Ovary (tissue), 9 donors: ENCODE measurements around the gene GALNT10. TPM values are rescaled to one million over a fixed set of nuclear protein-coding genes. Genes with fewer than 3 reads are reported as not detected.
A peak's percentile ranks its signal among the peaks of the same experiment; 100 is the strongest.

Source experiments
- DNase-seq, 5 donors: peaks; one replicate each; pipeline ENCODE4 v3.0.0-alpha.2; 2019 to 2020
- H3K27ac ChIP-seq, 2 donors: fragments of 200-600 bp; one replicate each; pipeline versions ENCODE4 v1.5.1 to v1.8.0; 2019 to 2022
- H3K27me3 ChIP-seq: fragments of 200-600 bp; one replicate; pipeline ENCODE4 v1.8.0; 2022
- H3K36me3 ChIP-seq: fragments of 200-600 bp; sonication (generic); one replicate; pipeline ENCODE4 v1.5.1; 2019
- H3K4me1 ChIP-seq: one replicate; pipeline ENCODE4 v1.8.1; 2013; ENCODE audit warnings: mild to moderate bottlenecking, moderate library complexity; ENCODE audit not compliant: insufficient read depth
- H3K4me3 ChIP-seq: fragments of 200-600 bp; sonication (generic); one replicate; pipeline ENCODE4 v1.5.1; 2017
- H3K9me3 ChIP-seq, 2 donors: fragments of 200-600 bp in 1 of 2; sonication (generic) in 1 of 2; one replicate each; pipeline versions ENCODE4 v1.5.1 to v1.8.1; 2013 to 2019; ENCODE audit warnings: mild to moderate bottlenecking in 1 of 2, moderate library complexity in 1 of 2
- CTCF ChIP-seq, 3 donors: fragments of 450-650 bp in 2 of 3; fragments of 200-600 bp in 1 of 3; IDR thresholded peaks; one replicate each; pipeline versions ENCODE4 v1.5.1 to v1.8.0; 2016 to 2022; ENCODE audit warnings: antibody characterized with exemption in 3 of 3, mild to moderate bottlenecking in 1 of 3
- EP300 ChIP-seq: sonication (generic); formaldehyde crosslinking; IDR thresholded peaks from one replicate; pipeline ENCODE4 v1.6.1; 2017; ENCODE audit warnings: antibody characterized with exemption
- POLR2A ChIP-seq: fragments of 450-650 bp; IDR thresholded peaks from one replicate; pipeline ENCODE4 v1.6.1; 2017; ENCODE audit warnings: antibody characterized with exemption, mild to moderate bottlenecking, moderate library complexity
- WGBS, 3 donors: extraction: QIAGEN DNeasy Blood & Tissue Kit in 1 of 3; methylation state at CpG; one replicate each; pipeline versions ENCODE4 v1.1.5 to v1.1.7; 2013 to 2017; 5-methylcytosine and 5-hydroxymethylcytosine counted together
- intact Hi-C, 4 donors: fragments of 100-400 bp; cut with DNase I; formaldehyde crosslinking; loops; one replicate each; pipeline versions ENCODE4 v1.11.0 to v1.15.1; 2022 to 2023
- polyA plus RNA-seq, 2 donors: library from polyadenylated mRNA; stranded (reverse); fragments of 200-250 nt in 1 of 2; fragments of 350-450 nt in 1 of 2; fragmentation: Illumina TruSeq in 1 of 2; extraction: RNeasy Lipid Tissue Mini Kit (QIAGEN cat#74804) in 1 of 2; gene quantifications; one replicate each; pipeline ENCODE4 v1.2.3, GENCODE V29; 2013 to 2014
- total RNA-seq, 7 donors: library from RNA; depleted of rRNA in 2 of 7; stranded (reverse); fragments of >200 nt in 2 of 7; fragmentation: NEBNext Ultra II Directional in 3 of 7; extraction: Animal tissue kit (Norgen Biotek cat#: 25700) in 3 of 7; gene quantifications; one replicate each; pipeline versions ENCODE4 v1.1.0 to v1.2.4, GENCODE V29; 2016 to 2023
- donor health status: DM: no; HTN: no; CAD: no; lungs with moderate emphysema.
- donor health status: DM: no; HTN: no; CAD: no.
- donor health status: Bipolar disorder and iron deficiency.
- donor health status: DM: yes; HTN: yes; CAD: no.
- donor health status: DM: no; HTN: no; CAD: no.
- donor health status: DM: yes; HTN: yes; CAD: no.

Gene GALNT10
- total and polyA plus RNA-seq, 9 donors = 34.5 to 206 (median 88.7) TPM

GRCh38 chr5:154396128-154396527 is 205.6 kb downstream of the GALNT10 start:
- TF ChIP-seq EP300 = no peak
- no peak for TF ChIP-seq POLR2A
- TF ChIP-seq CTCF (IDR thresholded peaks at IDR 0.05) = no peak
- Histone ChIP-seq H3K9me3 (no peaks in the 10 kb centered on the region), H3K4me3 (no peak overlapping the region), H3K27ac (no peak overlapping the region), H3K27me3 (no peaks in the 10 kb centered on the region), H3K4me1 (peaks cover 5% of the 10 kb centered on the region), H3K36me3 (no peaks in the 10 kb centered on the region)
- intact Hi-C loops = loop anchor here in 1 of 4 donors (10.0 kb wide), 1 partner anchor 121 kb away; no protein-coding TSS in a partner anchor
- DNase-seq = no peak
- 76 to 96% (median 93%) methylated on average over 3 of the region's 3 CpGs for WGBS, 3 donors

GRCh38 chr5:154397652-154398406 is 207.3 kb downstream of the GALNT10 start:
- Histone ChIP-seq H3K36me3 (no peaks in the 10 kb centered on the region), H3K9me3 (no peaks in the 10 kb centered on the region), H3K4me3 (no peak overlapping the region), H3K27me3 (no peaks in the 10 kb centered on the region), H3K27ac (peak overlapping the region in 1 of 2 donors; percentile 30), H3K4me1 (peaks cover 3% of the 10 kb centered on the region)
- WGBS, 3 donors = 64 to 71% (median 70%) methylated on average over 10 of the region's 10 CpGs
- intact Hi-C loops = loop anchor here in 1 of 4 donors (10.0 kb wide), 1 partner anchor 123 kb away; no protein-coding TSS in a partner anchor
- no peak for DNase-seq
- TF ChIP-seq POLR2A (no peak), EP300 (no peak), CTCF (IDR thresholded peaks at IDR 0.05) (no peak)

- DNase-seq = no peak
- Histone ChIP-seq H3K4me1 (peaks cover 6% of the 10 kb centered on the region), H3K9me3 (no peaks in the 10 kb centered on the region), H3K27ac (no peak overlapping the region), H3K27me3 (no peaks in the 10 kb centered on the region), H3K4me3 (no peak overlapping the region), H3K36me3 (no peaks in the 10 kb centered on the region)
- intact Hi-C loops = loop anchor here (5.0 to 10.0 kb wide), 5 partner anchors 203 to 328 kb away; partner anchors contain the start of gene GALNT10 (in 1 of the 4)
- WGBS, 3 donors = 65 to 72% (median 70%) methylated on average over 3 of the region's 3 CpGs
- TF ChIP-seq EP300 (no peak), CTCF (IDR thresholded peaks at IDR 0.05) (no peak), POLR2A (no peak)
Observed at GRCh38 chr5:154400678-154401077, 210.1 kb downstream of the GALNT10 start.

- no peak overlapping the region for H3K4me3 ChIP-seq
- H3K27me3 ChIP-seq = no peaks in the 10 kb centered on the region
- 74 to 86% (median 75%) methylated on average over 5 of the region's 5 CpGs for WGBS, 3 donors
- peaks cover 6% of the 10 kb centered on the region for H3K4me1 ChIP-seq
- no peak overlapping the region for H3K27ac ChIP-seq
- intact Hi-C loops = loop anchor here (5.0 to 10.0 kb wide), 5 partner anchors 204 to 329 kb away; partner anchors contain the start of gene GALNT10 (in 1 of the 4)
- TF ChIP-seq POLR2A = no peak
- TF ChIP-seq CTCF (IDR thresholded peaks at IDR 0.05) = no peak
- no peak for TF ChIP-seq EP300
- H3K36me3 ChIP-seq = no peaks in the 10 kb centered on the region
- no peak for DNase-seq
- H3K9me3 ChIP-seq = no peaks in the 10 kb centered on the region
Observed at GRCh38 chr5:154401355-154401754, 210.8 kb downstream of the GALNT10 start.
